ENCODE results near the gene SPOPL.

DNA sequence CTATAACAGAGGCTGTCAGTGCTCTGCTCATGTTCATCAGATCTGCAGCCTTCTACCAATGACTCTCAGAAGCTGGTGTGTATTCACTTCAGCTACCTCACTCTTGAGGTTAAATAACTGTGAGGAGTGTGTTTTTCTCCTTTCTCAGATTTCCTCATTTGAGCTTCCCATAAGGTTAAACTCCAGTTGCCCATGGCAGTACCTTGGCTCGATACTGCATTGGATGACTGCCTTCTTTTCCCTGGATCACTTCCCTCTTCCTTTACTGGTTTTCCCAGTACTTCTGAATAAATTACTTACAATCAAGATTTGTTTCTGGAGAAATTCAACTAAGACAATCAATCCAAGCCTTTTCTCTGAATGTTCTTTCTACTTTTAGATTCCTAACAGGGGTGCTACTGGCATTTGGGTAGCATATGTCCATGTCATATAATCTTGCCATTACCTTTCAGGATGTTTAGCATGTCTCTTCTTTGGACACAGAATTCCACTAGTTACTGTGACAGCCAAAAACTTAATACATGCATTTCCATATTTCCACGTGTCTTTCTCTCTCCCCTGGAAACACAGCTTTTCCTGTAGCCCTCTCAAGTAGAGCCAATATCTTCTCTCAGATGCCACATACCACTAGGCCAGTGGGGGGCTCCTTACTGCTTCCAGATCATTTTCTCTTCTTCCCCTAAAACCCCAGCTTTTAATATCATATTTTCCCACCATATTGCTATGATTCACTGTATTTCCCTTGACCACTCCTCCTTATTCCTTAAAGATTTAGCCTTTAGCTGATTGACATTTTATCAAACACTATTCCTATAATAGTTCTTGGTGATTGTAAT, 15.0 kb upstream of the SPOPL start:
- no peak for TF ChIP-seq SIN3A (IDR thresholded peaks at IDR 0.05; ENCODE audit: borderline replicate concordance, insufficient read depth, low read depth, low read length)
- TF ChIP-seq, protein P1, sequence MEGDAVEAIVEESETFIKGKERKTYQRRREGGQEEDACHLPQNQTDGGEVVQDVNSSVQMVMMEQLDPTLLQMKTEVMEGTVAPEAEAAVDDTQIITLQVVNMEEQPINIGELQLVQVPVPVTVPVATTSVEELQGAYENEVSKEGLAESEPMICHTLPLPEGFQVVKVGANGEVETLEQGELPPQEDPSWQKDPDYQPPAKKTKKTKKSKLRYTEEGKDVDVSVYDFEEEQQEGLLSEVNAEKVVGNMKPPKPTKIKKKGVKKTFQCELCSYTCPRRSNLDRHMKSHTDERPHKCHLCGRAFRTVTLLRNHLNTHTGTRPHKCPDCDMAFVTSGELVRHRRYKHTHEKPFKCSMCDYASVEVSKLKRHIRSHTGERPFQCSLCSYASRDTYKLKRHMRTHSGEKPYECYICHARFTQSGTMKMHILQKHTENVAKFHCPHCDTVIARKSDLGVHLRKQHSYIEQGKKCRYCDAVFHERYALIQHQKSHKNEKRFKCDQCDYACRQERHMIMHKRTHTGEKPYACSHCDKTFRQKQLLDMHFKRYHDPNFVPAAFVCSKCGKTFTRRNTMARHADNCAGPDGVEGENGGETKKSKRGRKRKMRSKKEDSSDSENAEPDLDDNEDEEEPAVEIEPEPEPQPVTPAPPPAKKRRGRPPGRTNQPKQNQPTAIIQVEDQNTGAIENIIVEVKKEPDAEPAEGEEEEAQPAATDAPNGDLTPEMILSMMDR (IDR thresholded peaks at IDR 0.05), result no peak
- no peak for TF ChIP-seq POLR2AphosphoS5 (IDR thresholded peaks at IDR 0.05; ENCODE audit: low read depth, low read length)
- TF ChIP-seq REST (IDR thresholded peaks at IDR 0.05; ENCODE audit: insufficient read depth in 1 of 2, low read depth in 2 of 2, low read length in 1 of 2), result no peak

Measured in Panc1 (cell line).